ENCODE measurements around the gene AKAP13. TPM values are rescaled to one million over a fixed set of nuclear protein-coding genes. Genes with fewer than 3 reads are reported as not detected.
A peak's percentile ranks its signal among the peaks of the same experiment; 100 is the strongest.

Gene AKAP13
- total and polyA plus RNA-seq, 7 donors = 21.6 to 142 (median 98.5) TPM

DNA sequence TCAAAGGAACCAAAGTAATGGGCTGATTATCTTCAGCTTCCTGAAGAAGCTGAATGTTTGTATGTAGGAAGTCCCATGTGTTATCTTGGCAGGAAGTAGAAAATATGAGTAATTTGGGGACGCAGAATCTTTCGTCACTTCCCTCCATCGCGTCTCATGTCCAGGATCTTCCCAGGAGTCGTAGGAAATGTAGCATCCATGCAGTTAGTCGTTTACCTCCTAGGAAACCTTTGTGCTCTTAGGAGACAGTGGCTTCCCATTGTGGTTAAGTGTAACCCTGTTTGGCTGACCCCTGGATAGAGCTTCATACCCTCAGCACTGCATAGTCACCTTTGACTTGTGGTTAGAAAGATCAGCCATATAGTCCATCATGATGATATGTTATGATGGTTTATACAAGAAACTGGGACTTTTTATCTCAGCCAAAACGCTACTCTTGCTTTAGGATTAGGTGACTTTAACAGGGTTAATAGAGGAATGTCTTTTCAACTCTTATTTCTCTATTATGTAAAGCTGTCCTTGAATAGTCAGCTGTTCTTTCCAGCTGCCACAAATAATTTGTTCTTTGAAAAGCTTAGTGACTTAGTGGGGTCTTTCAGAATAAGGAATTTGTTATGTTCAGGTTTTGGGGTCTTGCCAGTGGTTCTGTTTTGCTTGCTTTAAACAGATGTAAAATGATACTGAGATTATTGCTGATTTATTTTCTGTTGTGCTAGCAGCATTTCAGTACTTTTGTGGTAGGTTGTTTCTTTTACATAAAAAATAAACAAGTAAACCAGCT is 322.1 kb downstream of the AKAP13 start:
- Histone ChIP-seq H3K27ac (peak overlapping the region; percentile 39 to 69 (median 53)), H3K36me3 (peaks cover 0 to 5% (median 0%) of the 10 kb centered on the region in 4 donors), H3K27me3 (no peaks in the 10 kb centered on the region), H3K4me3 (no peak overlapping the region), H3K9me3 (no peaks in the 10 kb centered on the region), H3K4me1 (peaks cover 0 to 35% (median 26%) of the 10 kb centered on the region in 4 donors)
- no peak for DNase-seq
- 47 to 70% methylated on average over 7 of the region's 7 CpGs for WGBS, 2 donors
- intact Hi-C loops (cut with DNase I) = no loop called here
- TF ChIP-seq POLR2AphosphoS5 (IDR thresholded peaks at IDR 0.05) (peak in 2 of 4 donors; percentile 8 to 12), EP300 (IDR thresholded peaks at IDR 0.05) (no peak), POLR2A (IDR thresholded peaks at IDR 0.05) (no peak)

DNA sequence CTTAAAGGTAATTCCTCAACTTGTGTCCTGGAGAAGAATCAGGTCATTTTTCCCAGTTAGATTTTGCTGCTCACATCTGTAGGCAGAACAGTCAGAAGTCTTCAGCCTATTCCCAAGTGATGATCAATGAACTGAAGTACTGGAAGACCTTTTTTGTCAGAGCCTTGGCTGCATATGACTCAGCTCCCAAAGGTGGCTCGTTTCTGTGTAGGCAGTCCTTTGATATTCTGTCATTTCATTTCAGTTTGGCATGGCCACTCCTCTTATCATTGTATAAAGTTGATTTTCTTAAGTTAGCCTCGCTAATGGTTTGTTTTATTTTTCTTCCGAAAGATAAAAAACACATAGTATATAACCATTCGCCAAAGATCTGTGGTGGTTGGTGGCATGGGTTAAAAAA is 323.7 kb downstream of the AKAP13 start:
- TF ChIP-seq POLR2AphosphoS5 (IDR thresholded peaks at IDR 0.05) (no peak), POLR2A (IDR thresholded peaks at IDR 0.05) (no peak), EP300 (IDR thresholded peaks at IDR 0.05) (no peak)
- TF ChIP-seq, protein P1, sequence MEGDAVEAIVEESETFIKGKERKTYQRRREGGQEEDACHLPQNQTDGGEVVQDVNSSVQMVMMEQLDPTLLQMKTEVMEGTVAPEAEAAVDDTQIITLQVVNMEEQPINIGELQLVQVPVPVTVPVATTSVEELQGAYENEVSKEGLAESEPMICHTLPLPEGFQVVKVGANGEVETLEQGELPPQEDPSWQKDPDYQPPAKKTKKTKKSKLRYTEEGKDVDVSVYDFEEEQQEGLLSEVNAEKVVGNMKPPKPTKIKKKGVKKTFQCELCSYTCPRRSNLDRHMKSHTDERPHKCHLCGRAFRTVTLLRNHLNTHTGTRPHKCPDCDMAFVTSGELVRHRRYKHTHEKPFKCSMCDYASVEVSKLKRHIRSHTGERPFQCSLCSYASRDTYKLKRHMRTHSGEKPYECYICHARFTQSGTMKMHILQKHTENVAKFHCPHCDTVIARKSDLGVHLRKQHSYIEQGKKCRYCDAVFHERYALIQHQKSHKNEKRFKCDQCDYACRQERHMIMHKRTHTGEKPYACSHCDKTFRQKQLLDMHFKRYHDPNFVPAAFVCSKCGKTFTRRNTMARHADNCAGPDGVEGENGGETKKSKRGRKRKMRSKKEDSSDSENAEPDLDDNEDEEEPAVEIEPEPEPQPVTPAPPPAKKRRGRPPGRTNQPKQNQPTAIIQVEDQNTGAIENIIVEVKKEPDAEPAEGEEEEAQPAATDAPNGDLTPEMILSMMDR (IDR thresholded peaks at IDR 0.05) = no peak
- intact Hi-C loops (cut with DNase I) = no loop called here
- peak overlapping the region; percentile 49 to 83 (median 65) for H3K27ac ChIP-seq
- no peak overlapping the region for H3K4me3 ChIP-seq
- no peaks in the 10 kb centered on the region for H3K9me3 ChIP-seq
- H3K27me3 ChIP-seq = no peaks in the 10 kb centered on the region
- 66 to 68% methylated on average over 4 of the region's 4 CpGs for WGBS, 2 donors
- peaks cover 0 to 16% (median 0%) of the 10 kb centered on the region in 4 donors for H3K36me3 ChIP-seq
- peaks cover 0 to 35% (median 28%) of the 10 kb centered on the region in 4 donors for H3K4me1 ChIP-seq
- DNase-seq = no peak

DNA sequence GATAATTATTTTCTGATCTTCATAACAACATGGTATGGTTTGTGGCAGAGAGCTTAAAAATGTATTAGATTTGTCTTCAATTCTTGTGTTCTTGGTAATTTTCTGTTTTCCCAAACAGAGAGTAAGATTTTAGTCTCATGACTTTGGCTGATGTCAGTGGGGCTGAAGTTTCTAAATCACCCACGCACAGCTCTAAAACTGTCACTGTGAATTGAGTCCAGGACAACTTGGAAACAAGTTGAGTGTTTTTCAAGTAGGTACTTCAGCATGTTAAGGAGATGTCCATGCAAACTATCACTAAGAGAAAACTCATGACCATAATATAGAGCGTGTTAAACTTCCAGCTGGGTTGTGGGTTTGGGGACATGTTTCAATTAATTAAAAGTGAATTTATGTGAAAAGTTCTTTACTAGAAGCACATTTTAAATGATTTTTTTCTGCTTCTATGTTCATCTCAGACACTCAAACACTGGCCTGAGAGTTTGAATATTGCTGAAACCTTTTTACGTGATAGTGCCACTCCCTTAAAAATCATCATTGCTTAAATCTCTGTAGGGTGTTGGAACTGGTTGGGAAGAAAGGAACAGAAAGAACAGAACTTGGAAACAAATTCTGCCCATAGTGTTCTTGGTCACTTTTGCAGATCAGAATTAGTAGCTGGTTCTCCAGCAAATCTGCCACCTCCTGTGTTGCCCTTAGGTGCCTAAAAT is 324.5 kb downstream of the AKAP13 start:
- intact Hi-C loops (cut with DNase I) = no loop called here

DNA sequence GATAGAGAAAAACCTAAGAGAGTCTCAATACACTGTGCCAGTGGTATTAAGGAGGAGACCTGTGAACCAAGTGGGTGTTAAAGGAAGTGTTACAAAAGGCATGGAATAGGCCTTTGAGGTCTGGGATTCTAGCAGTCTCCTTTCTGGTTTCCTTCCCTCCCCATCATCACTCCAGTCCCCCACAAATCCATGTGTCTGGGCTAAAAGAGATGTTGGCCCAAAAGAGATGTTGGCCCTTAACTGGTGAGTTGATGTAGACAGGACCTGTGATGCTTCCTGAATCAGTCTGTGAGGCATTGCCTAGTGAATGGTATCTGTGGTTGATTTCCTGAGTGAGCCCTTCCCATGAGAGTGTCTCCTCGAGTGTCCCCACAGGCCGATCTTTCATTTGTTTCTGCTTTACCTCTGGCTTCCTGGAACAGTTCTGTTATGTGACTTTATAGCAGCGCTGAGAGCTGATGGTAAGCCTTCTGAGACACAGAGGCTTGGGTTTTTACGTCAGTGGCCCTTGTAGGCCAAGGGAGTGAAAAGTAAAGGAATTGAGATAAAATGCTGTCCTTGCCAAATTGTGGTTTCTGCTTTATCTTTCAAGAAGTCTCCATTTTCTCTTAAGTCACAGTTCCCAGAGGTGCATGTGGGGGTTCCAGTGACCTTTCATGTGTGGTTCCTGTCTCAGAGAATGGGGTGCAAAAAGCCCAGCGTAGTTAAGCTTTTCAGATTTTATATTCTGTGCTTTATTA is 326.5 kb downstream of the AKAP13 start:
- no peaks in the 10 kb centered on the region for H3K27me3 ChIP-seq
- intact Hi-C loops (cut with DNase I) = no loop called here
- no peaks in the 10 kb centered on the region for H3K9me3 ChIP-seq
- 21 to 43% methylated on average over 5 of the region's 5 CpGs for WGBS, 2 donors
- H3K36me3 ChIP-seq = peaks cover 0 to 36% (median 13%) of the 10 kb centered on the region in 4 donors
- H3K27ac ChIP-seq = peak overlapping the region; percentile 65 to 83 (median 68)
- TF ChIP-seq POLR2AphosphoS5 (IDR thresholded peaks at IDR 0.05) = peak in 1 of 4 donors; percentile 55
- TF ChIP-seq POLR2A (IDR thresholded peaks at IDR 0.05) = no peak
- TF ChIP-seq EP300 (IDR thresholded peaks at IDR 0.05) = no peak
- H3K4me1 ChIP-seq = peaks cover 0 to 35% (median 26%) of the 10 kb centered on the region in 4 donors
- peak overlapping the region in 2 of 4 donors; percentile 4 to 8 for H3K4me3 ChIP-seq
- no peak for DNase-seq

More for the DNA sequence above, 324.5 kb downstream of the AKAP13 start:
- peak in 1 of 4 donors; percentile 8 for TF ChIP-seq EP300 (IDR thresholded peaks at IDR 0.05)
- TF ChIP-seq, protein P1 (IDR thresholded peaks at IDR 0.05) = no peak
- TF ChIP-seq POLR2AphosphoS5 (IDR thresholded peaks at IDR 0.05) = peak in 3 of 4 donors; percentile 36 to 60 (median 59)
- H3K27me3 ChIP-seq = no peaks in the 10 kb centered on the region
- peaks cover 0 to 35% (median 28%) of the 10 kb centered on the region in 4 donors for H3K4me1 ChIP-seq
- H3K9me3 ChIP-seq = no peaks in the 10 kb centered on the region
- peaks cover 0 to 16% (median under 1%) of the 10 kb centered on the region in 4 donors for H3K36me3 ChIP-seq
- no peak overlapping the region for H3K4me3 ChIP-seq
- WGBS, 2 donors = 67 to 77% methylated on average over 3 of the region's 3 CpGs
- DNase-seq = no peak
- peak overlapping the region; percentile 49 to 83 (median 65) for H3K27ac ChIP-seq

DNA sequence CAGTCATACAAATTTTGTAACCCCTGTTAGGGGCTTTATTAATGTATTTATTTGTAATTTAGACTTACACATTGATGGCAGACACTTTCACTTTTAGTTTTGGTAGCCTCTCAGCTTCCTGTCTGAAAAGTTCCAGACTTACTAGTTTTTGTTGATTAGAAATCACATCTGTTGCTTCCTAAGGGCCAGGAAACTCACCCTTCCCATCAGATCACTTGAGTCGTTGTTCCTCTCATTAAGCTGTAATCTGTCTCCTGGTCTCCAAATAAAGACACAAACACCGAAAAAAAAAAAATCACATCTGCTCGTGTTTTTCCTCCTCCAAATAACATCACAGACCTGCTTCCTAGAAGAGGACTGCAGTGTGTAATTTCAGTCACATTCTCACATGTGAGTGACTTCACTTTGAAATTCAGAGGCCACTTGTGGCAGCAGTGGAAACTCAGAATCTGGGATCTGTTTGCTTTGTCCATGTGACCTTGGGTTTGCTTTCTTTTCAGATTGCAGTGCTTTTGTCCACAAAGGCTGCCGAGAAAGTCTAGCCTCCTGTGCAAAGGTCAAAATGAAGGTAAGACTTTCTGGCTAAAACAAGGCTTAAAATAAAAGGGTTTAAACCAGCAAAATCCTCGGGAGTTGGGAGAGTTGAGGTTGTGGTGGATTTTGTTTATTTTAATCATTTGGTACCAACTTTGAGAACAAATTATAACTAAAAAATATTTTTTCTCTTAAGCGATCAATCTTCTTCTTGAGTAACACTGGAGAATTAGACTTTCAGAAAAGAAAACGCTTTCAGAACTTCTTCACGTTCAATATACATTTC is 327.3 kb downstream of the AKAP13 start:
- no peaks in the 10 kb centered on the region for H3K9me3 ChIP-seq
- no peaks in the 10 kb centered on the region for H3K27me3 ChIP-seq
- peak overlapping the region in 2 of 4 donors; percentile 4 to 8 for H3K4me3 ChIP-seq
- intact Hi-C loops (cut with DNase I) = no loop called here
- H3K27ac ChIP-seq = peak overlapping the region; percentile 65 to 83 (median 68)
- H3K4me1 ChIP-seq = peaks cover 0 to 35% (median 25%) of the 10 kb centered on the region in 4 donors
- WGBS, 2 donors = 27 to 34% methylated on average over 8 of the region's 8 CpGs
- H3K36me3 ChIP-seq = peaks cover 3 to 39% (median 17%) of the 10 kb centered on the region in 4 donors
- DNase-seq = no peak
- TF ChIP-seq POLR2AphosphoS5 (IDR thresholded peaks at IDR 0.05) = peak in 3 of 4 donors; percentile 20 to 72 (median 21)
- no peak for TF ChIP-seq POLR2A (IDR thresholded peaks at IDR 0.05)
- TF ChIP-seq EP300 (IDR thresholded peaks at IDR 0.05) = peak in 1 of 4 donors; percentile 3
- TF ChIP-seq, protein P1 (IDR thresholded peaks at IDR 0.05) = no peak
